Osteocyte (in vitro differentiated cells): Measurements from ENCODE around the gene LPIN1. TPM values are rescaled to one million over a fixed set of nuclear protein-coding genes. Genes with fewer than 3 reads are reported as not detected.

Experiments
- DNase-seq: peaks from one replicate; pipeline ENCODE4 v3.0.0; 2021; ENCODE audit warnings: mixed read lengths; ENCODE audit not compliant: unreplicated experiment; ENCODE audit errors: extremely low spot score
- H3K27ac Mint-ChIP-seq: one replicate; pipeline ENCODE4 v1.8.0; 2021; ENCODE audit warnings: mild to moderate bottlenecking, mixed read lengths; ENCODE audit not compliant: unreplicated experiment
- H3K27me3 Mint-ChIP-seq: one replicate; pipeline ENCODE4 v1.8.0; 2021; ENCODE audit warnings: mixed read lengths; ENCODE audit not compliant: unreplicated experiment
- H3K36me3 Mint-ChIP-seq: one replicate; pipeline ENCODE4 v1.8.0; 2021; ENCODE audit warnings: mixed read lengths; ENCODE audit not compliant: unreplicated experiment
- H3K4me1 Mint-ChIP-seq: one replicate; pipeline ENCODE4 v1.8.0; 2021; ENCODE audit warnings: mixed read lengths; ENCODE audit not compliant: unreplicated experiment
- H3K4me3 Mint-ChIP-seq: one replicate; pipeline ENCODE4 v1.8.0; 2021; ENCODE audit warnings: mild to moderate bottlenecking, moderate library complexity, mixed read lengths; ENCODE audit not compliant: unreplicated experiment
- H3K9me3 Mint-ChIP-seq: one replicate; pipeline ENCODE4 v1.8.0; 2021; ENCODE audit warnings: mixed read lengths; ENCODE audit not compliant: unreplicated experiment
- total RNA-seq: library from RNA; stranded (reverse); gene quantifications from 2 replicates; pipeline ENCODE4 v1.2.1, GENCODE V29; 2021
- TF ChIP-seq, protein P1 (sequence below): fragments of 200-600 bp; sonication (generic); IDR thresholded peaks from 2 replicates; pipeline ENCODE4 v1.5.0; 2021; ENCODE audit warnings: antibody characterized with exemption, mild to moderate bottlenecking, moderate library complexity

Gene LPIN1
- total RNA-seq, 1 donor from 2014 or later, result 26.7 TPM

GRCh38 chr2:11748861-11749645 is 2.6 kb downstream of the LPIN1 start:
- Mint-ChIP-seq H3K27ac (no peak overlapping the region), H3K27me3 (no peaks in the 10 kb centered on the region), H3K9me3 (no peaks in the 10 kb centered on the region), H3K4me1 (peaks cover 65% of the 10 kb centered on the region), H3K4me3 (no peak overlapping the region), H3K36me3 (no peaks in the 10 kb centered on the region)
- TF ChIP-seq, protein P1, sequence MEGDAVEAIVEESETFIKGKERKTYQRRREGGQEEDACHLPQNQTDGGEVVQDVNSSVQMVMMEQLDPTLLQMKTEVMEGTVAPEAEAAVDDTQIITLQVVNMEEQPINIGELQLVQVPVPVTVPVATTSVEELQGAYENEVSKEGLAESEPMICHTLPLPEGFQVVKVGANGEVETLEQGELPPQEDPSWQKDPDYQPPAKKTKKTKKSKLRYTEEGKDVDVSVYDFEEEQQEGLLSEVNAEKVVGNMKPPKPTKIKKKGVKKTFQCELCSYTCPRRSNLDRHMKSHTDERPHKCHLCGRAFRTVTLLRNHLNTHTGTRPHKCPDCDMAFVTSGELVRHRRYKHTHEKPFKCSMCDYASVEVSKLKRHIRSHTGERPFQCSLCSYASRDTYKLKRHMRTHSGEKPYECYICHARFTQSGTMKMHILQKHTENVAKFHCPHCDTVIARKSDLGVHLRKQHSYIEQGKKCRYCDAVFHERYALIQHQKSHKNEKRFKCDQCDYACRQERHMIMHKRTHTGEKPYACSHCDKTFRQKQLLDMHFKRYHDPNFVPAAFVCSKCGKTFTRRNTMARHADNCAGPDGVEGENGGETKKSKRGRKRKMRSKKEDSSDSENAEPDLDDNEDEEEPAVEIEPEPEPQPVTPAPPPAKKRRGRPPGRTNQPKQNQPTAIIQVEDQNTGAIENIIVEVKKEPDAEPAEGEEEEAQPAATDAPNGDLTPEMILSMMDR, result no peak
- no peak for DNase-seq

DNA sequence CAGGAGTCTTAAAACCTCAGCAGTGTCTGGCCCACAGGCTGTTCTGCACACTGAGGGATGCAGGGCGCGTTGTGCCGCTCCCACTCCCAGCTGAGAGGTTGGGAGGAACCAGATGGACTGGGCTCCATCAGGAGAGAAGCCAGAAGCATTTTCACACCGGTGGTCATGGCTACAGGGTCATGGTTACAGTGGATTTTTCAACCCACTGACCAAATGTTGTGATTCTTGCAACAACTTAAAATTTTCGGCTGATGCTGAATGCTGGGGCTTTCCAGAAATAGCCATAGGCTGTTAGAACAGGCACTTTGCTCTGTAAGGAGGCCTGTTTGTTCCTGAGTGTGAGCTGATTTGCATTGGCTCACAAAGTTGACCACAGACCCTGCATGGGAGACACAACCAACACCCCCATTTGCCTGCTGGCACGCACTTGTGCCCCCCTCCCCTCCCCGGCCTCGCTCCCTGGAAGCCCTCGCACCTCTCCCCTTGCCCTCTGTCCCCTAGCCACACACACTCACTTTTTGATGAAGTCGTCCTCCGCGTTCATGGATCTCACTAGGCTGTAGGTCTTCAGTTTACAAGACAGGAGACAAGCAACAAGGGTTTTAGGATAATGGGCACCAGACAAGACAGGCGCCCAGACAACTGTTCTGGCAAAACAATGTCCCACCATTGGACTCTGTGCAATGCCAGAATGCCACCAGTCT is 3.4 kb downstream of the LPIN1 start:
- H3K36me3 Mint-ChIP-seq, result no peaks in the 10 kb centered on the region
- TF ChIP-seq, protein P1, result no peak
- no peak for DNase-seq
- H3K4me3 Mint-ChIP-seq, result no peak overlapping the region
- H3K4me1 Mint-ChIP-seq, result peaks cover 62% of the 10 kb centered on the region
- H3K27ac Mint-ChIP-seq, result peak overlapping the region; percentile 38
- no peaks in the 10 kb centered on the region for H3K9me3 Mint-ChIP-seq
- H3K27me3 Mint-ChIP-seq, result no peaks in the 10 kb centered on the region

DNA sequence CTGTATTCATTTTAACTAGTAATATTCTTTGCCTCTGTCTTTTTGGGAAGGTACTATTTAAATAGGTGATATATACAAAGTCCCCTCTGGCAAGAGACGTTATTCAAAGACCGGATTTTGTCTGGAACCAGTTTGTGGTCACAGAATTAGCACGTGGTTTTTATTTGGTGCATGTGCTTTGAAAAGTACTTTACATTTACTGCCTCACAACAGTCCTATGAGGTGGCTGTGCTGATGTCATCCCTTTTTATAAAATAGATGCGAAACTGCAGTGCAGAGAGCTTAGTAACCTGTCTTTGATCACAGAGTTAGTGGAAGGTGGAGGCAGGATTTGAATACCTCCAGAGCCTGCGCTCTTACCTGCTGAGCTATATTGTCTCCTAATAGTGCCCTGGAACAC is 4.0 kb downstream of the LPIN1 start:
- Mint-ChIP-seq H3K4me3 (no peak overlapping the region), H3K4me1 (peaks cover 58% of the 10 kb centered on the region), H3K36me3 (no peaks in the 10 kb centered on the region), H3K27ac (no peak overlapping the region), H3K9me3 (no peaks in the 10 kb centered on the region), H3K27me3 (no peaks in the 10 kb centered on the region)
- TF ChIP-seq, protein P1, result no peak
- DNase-seq, result no peak

DNA sequence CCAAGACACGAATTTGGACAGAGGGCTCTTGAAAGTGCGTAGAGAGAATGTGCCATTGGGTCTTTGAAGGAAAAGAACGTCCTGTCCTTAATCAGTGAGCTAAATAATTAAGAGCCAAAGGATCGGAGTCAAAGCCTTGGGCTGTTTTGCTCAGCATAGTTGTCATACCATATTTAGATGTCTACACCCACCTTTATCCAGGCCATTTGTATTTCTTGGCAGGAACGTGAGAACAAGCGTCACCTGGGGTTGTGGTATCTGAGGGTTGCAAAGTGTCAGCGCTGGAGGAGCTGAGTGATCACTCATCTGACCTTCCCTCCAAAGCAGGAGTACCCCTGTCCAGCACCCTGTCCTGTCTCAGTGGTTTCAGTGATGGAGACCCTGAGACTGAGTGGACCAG is 4.5 kb downstream of the LPIN1 start:
- Mint-ChIP-seq H3K36me3 (no peaks in the 10 kb centered on the region), H3K27me3 (no peaks in the 10 kb centered on the region), H3K27ac (no peak overlapping the region), H3K4me1 (peaks cover 55% of the 10 kb centered on the region), H3K4me3 (no peak overlapping the region), H3K9me3 (no peaks in the 10 kb centered on the region)
- TF ChIP-seq, protein P1, result no peak
- no peak for DNase-seq

DNA sequence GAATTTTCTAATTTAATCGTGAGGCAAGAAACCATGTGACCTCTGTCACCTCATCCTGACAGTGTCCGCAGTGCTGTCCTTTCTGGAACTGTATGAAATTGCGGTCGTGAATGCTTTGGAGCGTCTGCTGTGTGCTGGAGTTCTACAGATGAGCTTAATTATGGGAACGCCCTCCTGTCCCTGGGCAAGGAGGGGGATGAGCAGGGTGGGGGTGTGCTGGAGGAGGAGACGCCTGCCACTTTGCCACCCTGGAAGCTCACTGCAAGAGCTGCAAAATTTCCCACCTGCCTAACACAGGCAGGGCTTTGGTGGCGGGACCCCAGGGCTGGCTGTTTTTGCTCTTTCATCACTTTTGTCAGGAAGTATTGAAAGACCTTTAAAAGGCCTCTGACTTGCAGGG is 6.5 kb downstream of the LPIN1 start:
- peaks cover 43% of the 10 kb centered on the region for H3K4me1 Mint-ChIP-seq
- TF ChIP-seq, protein P1, result no peak
- no peak for DNase-seq
- peaks cover 3% of the 10 kb centered on the region for H3K36me3 Mint-ChIP-seq
- no peak overlapping the region for H3K4me3 Mint-ChIP-seq
- H3K27ac Mint-ChIP-seq, result no peak overlapping the region
- H3K9me3 Mint-ChIP-seq, result no peaks in the 10 kb centered on the region
- H3K27me3 Mint-ChIP-seq, result no peaks in the 10 kb centered on the region
